GM18861 (cell line): ENCODE measurements around the gene QRICH2.
"Not testable (repeated sequence)": the region's sequence is repeated elsewhere in the genome, so short reads cannot be mapped to it uniquely, and the experiment has no call there.

Experiments used
- ATAC-seq: cut with Tn5 transposase; IDR thresholded peaks from one replicate; pipeline ENCODE4 v1.9.1; 2021; ENCODE audit not compliant: unreplicated experiment

The QRICH2 gene

GRCh38 chr17:76225373-76226086 is 82.5 kb downstream of the QRICH2 start:
- ATAC-seq, result not testable (repeated sequence)
